ENCODE data around the gene TRMT11.

The TRMT11 gene

DNA sequence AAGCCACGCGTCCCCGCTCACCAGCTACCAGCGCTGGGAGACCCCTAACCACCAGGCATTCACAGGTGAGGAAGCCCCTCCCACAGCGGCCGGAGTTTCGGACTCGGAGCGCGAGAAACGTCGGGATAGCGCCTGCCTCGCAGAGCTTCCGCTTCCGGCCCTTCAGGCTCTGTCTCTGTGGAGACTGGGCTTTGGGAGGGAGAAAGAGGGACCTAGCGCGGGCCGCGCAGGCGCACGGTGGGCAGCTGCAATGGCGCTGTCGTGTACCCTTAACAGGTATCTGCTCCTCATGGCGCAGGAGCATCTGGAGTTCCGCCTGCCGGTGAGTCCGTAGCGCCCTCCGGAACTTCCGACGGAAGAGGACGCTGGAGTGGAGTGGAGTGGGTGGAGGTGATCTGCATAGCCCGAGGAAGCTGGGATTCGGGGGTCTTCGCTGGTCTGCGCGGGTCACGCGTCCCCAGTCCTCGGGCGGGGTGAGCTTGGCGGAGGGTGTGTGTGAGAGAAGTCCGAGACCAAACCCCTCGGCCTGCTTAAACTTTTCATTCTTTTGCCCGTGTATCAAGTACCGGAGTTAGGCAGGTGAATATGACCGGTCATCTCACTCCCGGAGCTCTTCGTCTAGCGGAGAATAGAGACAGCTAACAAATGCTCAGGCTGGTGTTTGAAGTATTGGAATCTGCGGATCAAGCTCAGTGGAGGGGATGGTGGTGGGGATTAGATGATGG, at the start of gene TRMT11:
Gene TRMT11 (plus strand): TSS at position 240 of the 725 bp plus-strand sequence. CDS start 11 bp downstream, at position 251.
- Histone ChIP-seq H3K9me3 (ENCODE audit: control insufficient read depth, low read length) (no peaks in the 10 kb centered on the region), H3K4me1 (peaks cover 8% of the 10 kb centered on the region), H3K4me3 (ENCODE audit: low read depth, low read length) (peak within 1 kb of the TSS; percentile 89), H3K9ac (no peak within 1 kb of the TSS), H3K27me3 (ENCODE audit: control insufficient read depth, insufficient read depth, low read length) (no peaks in the 10 kb centered on the region), H3K36me3 (ENCODE audit: control insufficient read depth, insufficient read depth, low read length) (no peaks in the 10 kb centered on the region), H3K4me2 (ENCODE audit: low read length) (peak within 1 kb of the TSS; percentile 91), H3K79me2 (peaks cover 2% of the 10 kb centered on the region), H2AFZ (peak within 1 kb of the TSS; percentile 87), H3K27ac (peak within 1 kb of the TSS; percentile 68)
- TF ChIP-seq, protein P1, sequence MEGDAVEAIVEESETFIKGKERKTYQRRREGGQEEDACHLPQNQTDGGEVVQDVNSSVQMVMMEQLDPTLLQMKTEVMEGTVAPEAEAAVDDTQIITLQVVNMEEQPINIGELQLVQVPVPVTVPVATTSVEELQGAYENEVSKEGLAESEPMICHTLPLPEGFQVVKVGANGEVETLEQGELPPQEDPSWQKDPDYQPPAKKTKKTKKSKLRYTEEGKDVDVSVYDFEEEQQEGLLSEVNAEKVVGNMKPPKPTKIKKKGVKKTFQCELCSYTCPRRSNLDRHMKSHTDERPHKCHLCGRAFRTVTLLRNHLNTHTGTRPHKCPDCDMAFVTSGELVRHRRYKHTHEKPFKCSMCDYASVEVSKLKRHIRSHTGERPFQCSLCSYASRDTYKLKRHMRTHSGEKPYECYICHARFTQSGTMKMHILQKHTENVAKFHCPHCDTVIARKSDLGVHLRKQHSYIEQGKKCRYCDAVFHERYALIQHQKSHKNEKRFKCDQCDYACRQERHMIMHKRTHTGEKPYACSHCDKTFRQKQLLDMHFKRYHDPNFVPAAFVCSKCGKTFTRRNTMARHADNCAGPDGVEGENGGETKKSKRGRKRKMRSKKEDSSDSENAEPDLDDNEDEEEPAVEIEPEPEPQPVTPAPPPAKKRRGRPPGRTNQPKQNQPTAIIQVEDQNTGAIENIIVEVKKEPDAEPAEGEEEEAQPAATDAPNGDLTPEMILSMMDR (IDR thresholded peaks at IDR 0.05) = no peak

GRCh38 chr6:125939026-125939425, 47.3 kb upstream of the TRMT11 start:
- H2AFZ ChIP-seq = no peak overlapping the region
- no peaks in the 10 kb centered on the region for H3K36me3 ChIP-seq (ENCODE audit: control insufficient read depth, insufficient read depth, low read length)
- TF ChIP-seq, protein P1 (IDR thresholded peaks at IDR 0.05) = no peak
- no peaks in the 10 kb centered on the region for H3K79me2 ChIP-seq
- H3K27ac ChIP-seq = no peak overlapping the region
- H3K4me2 ChIP-seq (ENCODE audit: low read length) = no peak overlapping the region
- H3K9me3 ChIP-seq (ENCODE audit: control insufficient read depth, low read length) = no peaks in the 10 kb centered on the region
- H3K9ac ChIP-seq = no peak overlapping the region
- no peaks in the 10 kb centered on the region for H3K27me3 ChIP-seq (ENCODE audit: control insufficient read depth, insufficient read depth, low read length)
- no peak overlapping the region for H3K4me3 ChIP-seq (ENCODE audit: low read depth, low read length)
- H3K4me1 ChIP-seq = no peaks in the 10 kb centered on the region

DNA sequence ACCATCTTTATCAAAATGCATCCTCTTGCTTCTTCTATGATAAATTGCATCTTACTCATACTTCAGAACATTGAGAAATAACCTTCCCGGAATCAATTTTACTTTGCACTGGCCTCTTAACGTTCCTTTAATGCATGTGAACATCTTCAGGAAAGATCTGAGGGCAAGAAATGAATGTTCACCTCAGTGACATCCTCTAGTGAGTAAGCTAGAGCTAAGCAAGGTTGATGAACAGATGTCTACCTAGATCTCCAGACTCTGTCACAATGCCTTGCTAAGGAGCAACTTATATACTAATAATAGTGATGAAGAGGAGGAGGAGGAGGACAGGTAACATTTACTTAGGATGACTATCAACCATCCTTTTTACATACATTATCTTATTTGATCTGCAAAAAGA, 46.5 kb upstream of the TRMT11 start:
- Histone ChIP-seq H3K27me3 (ENCODE audit: control insufficient read depth, insufficient read depth, low read length) (no peaks in the 10 kb centered on the region), H3K4me1 (no peaks in the 10 kb centered on the region), H3K9me3 (ENCODE audit: control insufficient read depth, low read length) (no peaks in the 10 kb centered on the region), H2AFZ (no peak overlapping the region), H3K9ac (no peak overlapping the region), H3K36me3 (ENCODE audit: control insufficient read depth, insufficient read depth, low read length) (no peaks in the 10 kb centered on the region), H3K4me3 (ENCODE audit: low read depth, low read length) (no peak overlapping the region), H3K27ac (no peak overlapping the region), H3K79me2 (no peaks in the 10 kb centered on the region), H3K4me2 (ENCODE audit: low read length) (no peak overlapping the region)
- TF ChIP-seq, protein P1 (IDR thresholded peaks at IDR 0.05) = no peak

GRCh38 chr6:125940247-125941041, 45.9 kb upstream of the TRMT11 start:
- H3K79me2 ChIP-seq = no peaks in the 10 kb centered on the region
- TF ChIP-seq, protein P1 (IDR thresholded peaks at IDR 0.05) = no peak
- no peaks in the 10 kb centered on the region for H3K9me3 ChIP-seq (ENCODE audit: control insufficient read depth, low read length)
- no peak overlapping the region for H3K4me3 ChIP-seq (ENCODE audit: low read depth, low read length)
- H3K36me3 ChIP-seq (ENCODE audit: control insufficient read depth, insufficient read depth, low read length) = no peaks in the 10 kb centered on the region
- H3K27me3 ChIP-seq (ENCODE audit: control insufficient read depth, insufficient read depth, low read length) = no peaks in the 10 kb centered on the region
- no peak overlapping the region for H2AFZ ChIP-seq
- H3K4me2 ChIP-seq (ENCODE audit: low read length) = no peak overlapping the region
- no peak overlapping the region for H3K27ac ChIP-seq
- H3K4me1 ChIP-seq = no peaks in the 10 kb centered on the region
- H3K9ac ChIP-seq = no peak overlapping the region

Measured in parathyroid adenoma (tissue), 2 donors.